H1 (cell line): ENCODE measurements around the gene ITGB2. TPM values are rescaled to one million over a fixed set of nuclear protein-coding genes. Genes with fewer than 3 reads are reported as not detected.

Experiments
- ASH2L ChIP-seq: fragments of 200-600, 300-600 bp; sonication (generic); IDR thresholded peaks from one replicate; pipeline ENCODE4 v1.7.1; 2017; ENCODE audit warnings: low read length
- BCL11A ChIP-seq, 2 experiments: IDR thresholded peaks; one replicate each; pipeline ENCODE4 v1.6.1; 2011; ENCODE audit warnings: low read depth in 2 of 2, low read length in 2 of 2, mild to moderate bottlenecking in 2 of 2
- CHD7 ChIP-seq: fragments of 300-600 bp; sonication (generic); IDR thresholded peaks from 2 replicates; pipeline ENCODE4 v1.7.1; 2012; ENCODE audit warnings: low read length, moderate library complexity, mild to moderate bottlenecking, inconsistent platforms; ENCODE audit not compliant: insufficient replicate concordance
- GABPA ChIP-seq: IDR thresholded peaks from 2 replicates; pipeline ENCODE4 v1.6.1; 2011; ENCODE audit warnings: mild to moderate bottlenecking, low read length, moderate library complexity, borderline replicate concordance; ENCODE audit not compliant: insufficient read depth
- GTF2F1 ChIP-seq: IDR thresholded peaks from 2 replicates; pipeline ENCODE4 v1.6.1; 2012; ENCODE audit warnings: low read depth, low read length, improper control_type of control experiment, borderline replicate concordance
- HDAC2 ChIP-seq, 2 experiments: fragments of 300-600 bp in 1 of 2; sonication (generic) in 1 of 2; IDR thresholded peaks; 2 replicates each; pipeline ENCODE4 v1.6.1; 2011 to 2012; ENCODE audit warnings: low read depth in 2 of 2, low read length in 2 of 2, mild to moderate bottlenecking in 2 of 2, moderate library complexity in 2 of 2, borderline replicate concordance in 1 of 2, inconsistent platforms in 1 of 2
- KDM1A ChIP-seq: fragments of 200-600, 300-600 bp; sonication (generic); IDR thresholded peaks from 2 replicates; pipeline ENCODE4 v1.7.1; 2016; ENCODE audit warnings: mild to moderate bottlenecking, low read length, borderline replicate concordance
- RAD21 ChIP-seq, 2 experiments: IDR thresholded peaks in 1 of 2; conservative IDR thresholded peaks in 1 of 2; 2 replicates each; pipeline ENCODE4 v1.6.1; 2011; ENCODE audit warnings: low read depth in 2 of 2, low read length in 2 of 2, improper control_type of control experiment in 1 of 2, inconsistent platforms in 1 of 2, mild to moderate bottlenecking in 1 of 2, moderate library complexity in 1 of 2
- RXRA ChIP-seq: IDR thresholded peaks from 2 replicates; pipeline ENCODE4 v1.6.1; 2011; ENCODE audit warnings: low read depth, mild to moderate bottlenecking, low read length, moderate library complexity; ENCODE audit not compliant: insufficient read depth
- TBP ChIP-seq: IDR thresholded peaks from 2 replicates; pipeline ENCODE4 v1.6.1; 2011; ENCODE audit warnings: low read depth, low read length, improper control_type of control experiment
- YY1 ChIP-seq: IDR thresholded peaks from 2 replicates; pipeline ENCODE4 v1.6.1; 2011; ENCODE audit warnings: low read depth, mild to moderate bottlenecking, low read length
- polyA plus RNA-seq, 7 experiments: library from polyadenylated mRNA; depleted of rRNA in 3 of 7; stranded (reverse) in 5 of 7; unstranded in 2 of 7; fragments of >200 nt in 5 of 7; fragments of 200-250 nt in 2 of 7; gene quantifications; 1 replicate in 5 of 7; 2 replicates in 1 of 7; 4 replicates in 1 of 7; pipeline versions ENCODE4 v1.2.1 to v1.2.3, GENCODE V29; 2011 to 2013; ENCODE audit warnings: missing spikeins in 2 of 7, mixed read lengths in 2 of 7
- total RNA-seq: library from RNA; stranded (reverse); fragmentation: NEBNext Ultra II Directional; extraction: Animal tissue kit (Norgen Biotek cat#: 25700); gene quantifications from 2 replicates; pipeline ENCODE4 v1.2.1, GENCODE V29; 2021

The ITGB2 gene
- total and polyA plus RNA-seq, 2 of the 8 experiments (the other 6 are each of a cell fraction or from before 2014, with no cell fraction given): 0.24 to 0.63 TPM

GRCh38 chr21:44929242-44929798 is 8.6 kb upstream of the ITGB2 start (continued):
- TF ChIP-seq CHD7 (no peak), BCL11A (IDR thresholded peaks at IDR 0.05; ENCODE audit: low read depth in 2 of 2, low read length in 2 of 2) (no peak), GTF2F1 (no peak), ASH2L (no peak), KDM1A (no peak), GABPA (no peak), YY1 (no peak), RXRA (no peak), RAD21 (IDR thresholded peaks at IDR 0.05 in 1 of 2, conservative IDR thresholded peaks at IDR 0.05 in 1 of 2; ENCODE audit: low read depth in 2 of 2, low read length in 2 of 2) (no peak), HDAC2 (IDR thresholded peaks at IDR 0.05; ENCODE audit: borderline replicate concordance in 1 of 2, low read depth in 2 of 2, low read length in 2 of 2) (no peak), TBP (no peak)
